ENCODE results near the gene MAST1.
A peak's percentile ranks its signal among the peaks of the same experiment; 100 is the strongest.

Gene MAST1

DNA sequence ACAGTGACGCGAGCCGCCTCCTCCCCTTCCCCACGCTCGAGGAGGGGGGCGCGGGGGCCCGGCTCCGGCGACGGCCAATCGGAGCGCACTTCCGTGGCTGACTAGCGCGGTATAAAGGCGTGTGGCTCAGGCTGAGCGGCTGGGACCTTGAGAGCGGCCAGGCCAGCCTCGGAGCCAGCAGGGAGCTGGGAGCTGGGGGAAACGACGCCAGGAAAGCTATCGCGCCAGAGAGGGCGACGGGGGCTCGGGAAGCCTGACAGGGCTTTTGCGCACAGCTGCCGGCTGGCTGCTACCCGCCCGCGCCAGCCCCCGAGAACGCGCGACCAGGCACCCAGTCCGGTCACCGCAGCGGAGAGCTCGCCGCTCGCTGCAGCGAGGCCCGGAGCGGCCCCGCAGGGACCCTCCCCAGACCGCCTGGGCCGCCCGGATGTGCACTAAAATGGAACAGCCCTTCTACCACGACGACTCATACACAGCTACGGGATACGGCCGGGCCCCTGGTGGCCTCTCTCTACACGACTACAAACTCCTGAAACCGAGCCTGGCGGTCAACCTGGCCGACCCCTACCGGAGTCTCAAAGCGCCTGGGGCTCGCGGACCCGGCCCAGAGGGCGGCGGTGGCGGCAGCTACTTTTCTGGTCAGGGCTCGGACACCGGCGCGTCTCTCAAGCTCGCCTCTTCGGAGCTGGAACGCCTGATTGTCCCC is 46.8 kb upstream of the MAST1 start, which contains the start of gene JUNB (continued):
- TF ChIP-seq ZNF670 (tag by site-specific recombination; IDR thresholded peaks at IDR 0.05; ENCODE audit: low read depth) (no peak), ZNF211 (tag by site-specific recombination; IDR thresholded peaks at IDR 0.05; ENCODE audit: low read depth) (no peak), MZF1 (tag by site-specific recombination; IDR thresholded peaks at IDR 0.05; ENCODE audit: borderline replicate concordance) (no peak), ZNF223 (tag by site-specific recombination; IDR thresholded peaks at IDR 0.05) (no peak), ZNF473 (tag by site-specific recombination; IDR thresholded peaks at IDR 0.05) (no peak), ZNF747 (tag by site-specific recombination; IDR thresholded peaks at IDR 0.05) (peak; percentile 51; the same call in 1 of the 2 replicates), ZEB2 (tag by site-specific recombination; IDR thresholded peaks at IDR 0.05) (peak; percentile 79), WT1 (tag by site-specific recombination; IDR thresholded peaks at IDR 0.05) (peak; percentile 65; the same call in 1 of the 2 replicates), ZNF596 (tag by site-specific recombination; IDR thresholded peaks at IDR 0.05) (peak; percentile 36; the same call in 1 of the 2 replicates), YY2 (tag by site-specific recombination; IDR thresholded peaks at IDR 0.05) (peak; percentile 31; the same call in 1 of the 2 replicates), ZBTB17 (tag by site-specific recombination; IDR thresholded peaks at IDR 0.05) (peak; percentile 78), ZNF324 (tag by site-specific recombination; IDR thresholded peaks at IDR 0.05) (peak; percentile 81), ZNF311 (tag by site-specific recombination; IDR thresholded peaks at IDR 0.05; ENCODE audit: borderline replicate concordance) (no peak), YY1 (tag by site-specific recombination; IDR thresholded peaks at IDR 0.05) (0 out of 2 replicates have a peak, but pooled peaks have one; percentile 49), ZNF837 (tag by site-specific recombination; IDR thresholded peaks at IDR 0.05) (0 out of 2 replicates have a peak, but pooled peaks have one; percentile 34), ZNF335 (tag by site-specific recombination; conservative IDR thresholded peaks at IDR 0.05) (peak; percentile 96), ZNF2 (tag by site-specific recombination; IDR thresholded peaks at IDR 0.05) (peak; percentile 74; the same call in 1 of the 2 replicates), ZBTB1 (tag by site-specific recombination; IDR thresholded peaks at IDR 0.05) (no peak), ZNF610 (tag by site-specific recombination; IDR thresholded peaks at IDR 0.05; ENCODE audit: borderline replicate concordance) (peak; percentile 97), ZNF184 (tag by site-specific recombination; IDR thresholded peaks at IDR 0.05) (peak; percentile 61; the same call in 1 of the 2 replicates), ZNF658 (tag by site-specific recombination; IDR thresholded peaks at IDR 0.05) (no peak)
- TF ChIP-seq, protein P1, sequence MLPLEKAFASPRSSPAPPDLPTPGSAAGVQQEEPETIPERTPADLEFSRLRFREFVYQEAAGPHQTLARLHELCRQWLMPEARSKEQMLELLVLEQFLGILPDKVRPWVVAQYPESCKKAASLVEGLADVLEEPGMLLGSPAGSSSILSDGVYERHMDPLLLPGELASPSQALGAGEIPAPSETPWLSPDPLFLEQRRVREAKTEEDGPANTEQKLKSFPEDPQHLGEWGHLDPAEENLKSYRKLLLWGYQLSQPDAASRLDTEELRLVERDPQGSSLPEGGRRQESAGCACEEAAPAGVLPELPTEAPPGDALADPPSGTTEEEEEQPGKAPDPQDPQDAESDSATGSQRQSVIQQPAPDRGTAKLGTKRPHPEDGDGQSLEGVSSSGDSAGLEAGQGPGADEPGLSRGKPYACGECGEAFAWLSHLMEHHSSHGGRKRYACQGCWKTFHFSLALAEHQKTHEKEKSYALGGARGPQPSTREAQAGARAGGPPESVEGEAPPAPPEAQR (tag by site-specific recombination; IDR thresholded peaks at IDR 0.05), result no peak
- TF ChIP-seq, protein P2, sequence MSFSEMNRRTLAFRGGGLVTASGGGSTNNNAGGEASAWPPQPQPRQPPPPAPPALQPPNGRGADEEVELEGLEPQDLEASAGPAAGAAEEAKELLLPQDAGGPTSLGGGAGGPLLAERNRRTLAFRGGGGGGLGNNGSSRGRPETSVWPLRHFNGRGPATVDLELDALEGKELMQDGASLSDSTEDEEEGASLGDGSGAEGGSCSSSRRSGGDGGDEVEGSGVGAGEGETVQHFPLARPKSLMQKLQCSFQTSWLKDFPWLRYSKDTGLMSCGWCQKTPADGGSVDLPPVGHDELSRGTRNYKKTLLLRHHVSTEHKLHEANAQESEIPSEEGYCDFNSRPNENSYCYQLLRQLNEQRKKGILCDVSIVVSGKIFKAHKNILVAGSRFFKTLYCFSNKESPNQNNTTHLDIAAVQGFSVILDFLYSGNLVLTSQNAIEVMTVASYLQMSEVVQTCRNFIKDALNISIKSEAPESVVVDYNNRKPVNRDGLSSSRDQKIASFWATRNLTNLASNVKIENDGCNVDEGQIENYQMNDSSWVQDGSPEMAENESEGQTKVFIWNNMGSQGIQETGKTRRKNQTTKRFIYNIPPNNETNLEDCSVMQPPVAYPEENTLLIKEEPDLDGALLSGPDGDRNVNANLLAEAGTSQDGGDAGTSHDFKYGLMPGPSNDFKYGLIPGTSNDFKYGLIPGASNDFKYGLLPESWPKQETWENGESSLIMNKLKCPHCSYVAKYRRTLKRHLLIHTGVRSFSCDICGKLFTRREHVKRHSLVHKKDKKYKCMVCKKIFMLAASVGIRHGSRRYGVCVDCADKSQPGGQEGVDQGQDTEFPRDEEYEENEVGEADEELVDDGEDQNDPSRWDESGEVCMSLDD (tag by site-specific recombination; IDR thresholded peaks at IDR 0.05), result peak; percentile 11; the same call in 1 of the 2 replicates
- TF ChIP-seq, protein P3, sequence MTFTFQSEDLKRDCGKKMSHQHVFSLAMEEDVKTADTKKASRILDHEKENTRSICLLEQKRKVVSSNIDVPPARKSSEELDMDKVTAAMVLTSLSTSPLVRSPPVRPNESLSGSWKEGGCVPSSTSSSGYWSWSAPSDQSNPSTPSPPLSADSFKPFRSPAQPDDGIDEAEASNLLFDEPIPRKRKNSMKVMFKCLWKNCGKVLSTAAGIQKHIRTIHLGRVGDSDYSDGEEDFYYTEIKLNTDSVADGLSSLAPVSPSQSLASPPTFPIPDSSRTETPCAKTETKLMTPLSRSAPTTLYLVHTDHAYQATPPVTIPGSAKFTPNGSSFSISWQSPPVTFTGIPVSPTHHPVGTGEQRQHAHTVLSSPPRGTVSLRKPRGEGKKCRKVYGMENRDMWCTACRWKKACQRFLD (tag by site-specific recombination; IDR thresholded peaks at IDR 0.05), result no peak
- TF ChIP-seq, protein P4, sequence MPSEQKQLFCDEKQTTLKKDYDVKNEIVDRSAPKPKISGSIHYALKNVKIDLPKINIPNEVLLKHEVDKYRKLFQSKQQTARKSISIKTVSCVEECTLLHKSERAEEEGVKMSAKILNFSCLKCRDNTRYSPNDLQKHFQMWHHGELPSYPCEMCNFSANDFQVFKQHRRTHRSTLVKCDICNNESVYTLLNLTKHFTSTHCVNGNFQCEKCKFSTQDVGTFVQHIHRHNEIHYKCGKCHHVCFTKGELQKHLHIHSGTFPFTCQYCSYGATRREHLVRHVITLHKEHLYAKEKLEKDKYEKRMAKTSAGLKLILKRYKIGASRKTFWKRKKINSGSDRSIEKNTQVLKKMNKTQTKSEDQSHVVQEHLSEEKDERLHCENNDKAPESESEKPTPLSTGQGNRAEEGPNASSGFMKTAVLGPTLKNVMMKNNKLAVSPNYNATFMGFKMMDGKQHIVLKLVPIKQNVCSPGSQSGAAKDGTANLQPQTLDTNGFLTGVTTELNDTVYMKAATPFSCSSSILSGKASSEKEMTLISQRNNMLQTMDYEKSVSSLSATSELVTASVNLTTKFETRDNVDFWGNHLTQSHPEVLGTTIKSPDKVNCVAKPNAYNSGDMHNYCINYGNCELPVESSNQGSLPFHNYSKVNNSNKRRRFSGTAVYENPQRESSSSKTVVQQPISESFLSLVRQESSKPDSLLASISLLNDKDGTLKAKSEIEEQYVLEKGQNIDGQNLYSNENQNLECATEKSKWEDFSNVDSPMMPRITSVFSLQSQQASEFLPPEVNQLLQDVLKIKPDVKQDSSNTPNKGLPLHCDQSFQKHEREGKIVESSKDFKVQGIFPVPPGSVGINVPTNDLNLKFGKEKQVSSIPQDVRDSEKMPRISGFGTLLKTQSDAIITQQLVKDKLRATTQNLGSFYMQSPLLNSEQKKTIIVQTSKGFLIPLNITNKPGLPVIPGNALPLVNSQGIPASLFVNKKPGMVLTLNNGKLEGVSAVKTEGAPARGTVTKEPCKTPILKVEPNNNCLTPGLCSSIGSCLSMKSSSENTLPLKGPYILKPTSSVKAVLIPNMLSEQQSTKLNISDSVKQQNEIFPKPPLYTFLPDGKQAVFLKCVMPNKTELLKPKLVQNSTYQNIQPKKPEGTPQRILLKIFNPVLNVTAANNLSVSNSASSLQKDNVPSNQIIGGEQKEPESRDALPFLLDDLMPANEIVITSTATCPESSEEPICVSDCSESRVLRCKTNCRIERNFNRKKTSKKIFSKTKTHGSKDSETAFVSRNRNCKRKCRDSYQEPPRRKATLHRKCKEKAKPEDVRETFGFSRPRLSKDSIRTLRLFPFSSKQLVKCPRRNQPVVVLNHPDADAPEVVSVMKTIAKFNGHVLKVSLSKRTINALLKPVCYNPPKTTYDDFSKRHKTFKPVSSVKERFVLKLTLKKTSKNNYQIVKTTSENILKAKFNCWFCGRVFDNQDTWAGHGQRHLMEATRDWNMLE (tag by site-specific recombination; conservative IDR thresholded peaks at IDR 0.05; ENCODE audit: low read depth), result no peak
- TF ChIP-seq, protein P5, sequence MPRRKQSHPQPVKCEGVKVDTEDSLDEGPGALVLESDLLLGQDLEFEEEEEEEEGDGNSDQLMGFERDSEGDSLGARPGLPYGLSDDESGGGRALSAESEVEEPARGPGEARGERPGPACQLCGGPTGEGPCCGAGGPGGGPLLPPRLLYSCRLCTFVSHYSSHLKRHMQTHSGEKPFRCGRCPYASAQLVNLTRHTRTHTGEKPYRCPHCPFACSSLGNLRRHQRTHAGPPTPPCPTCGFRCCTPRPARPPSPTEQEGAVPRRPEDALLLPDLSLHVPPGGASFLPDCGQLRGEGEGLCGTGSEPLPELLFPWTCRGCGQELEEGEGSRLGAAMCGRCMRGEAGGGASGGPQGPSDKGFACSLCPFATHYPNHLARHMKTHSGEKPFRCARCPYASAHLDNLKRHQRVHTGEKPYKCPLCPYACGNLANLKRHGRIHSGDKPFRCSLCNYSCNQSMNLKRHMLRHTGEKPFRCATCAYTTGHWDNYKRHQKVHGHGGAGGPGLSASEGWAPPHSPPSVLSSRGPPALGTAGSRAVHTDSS (tag by site-specific recombination; IDR thresholded peaks at IDR 0.05), result no peak
